GM06990 (cell line): ENCODE results near the gene THRSP.

Source experiments
- DNase-seq: peaks from one replicate; pipeline ENCODE4 v3.0.0-alpha.2; 2011; ENCODE audit not compliant: insufficient read length; ENCODE audit errors: extremely low read depth
- H3K27me3 ChIP-seq: replicated peaks from 2 replicates; pipeline ENCODE4 v1.6.0; 2011; ENCODE audit warnings: low read length; ENCODE audit not compliant: control insufficient read depth, insufficient read depth
- H3K36me3 ChIP-seq: 2 replicates; pipeline ENCODE4 v1.5.1; 2011; ENCODE audit warnings: low read length; ENCODE audit not compliant: control insufficient read depth, insufficient read depth
- H3K4me3 ChIP-seq: replicated peaks from 2 replicates; pipeline ENCODE4 v1.5.1; 2011; ENCODE audit warnings: low read depth, mild to moderate bottlenecking, control low read depth, low read length
- TF ChIP-seq, protein P1 (sequence below): IDR thresholded peaks from 2 replicates; pipeline ENCODE4 v1.5.1; 2011; ENCODE audit warnings: low read length, control low read depth, mild to moderate bottlenecking, inconsistent platforms; ENCODE audit not compliant: insufficient read depth, poor library complexity, severe bottlenecking

THRSP gene

DNA sequence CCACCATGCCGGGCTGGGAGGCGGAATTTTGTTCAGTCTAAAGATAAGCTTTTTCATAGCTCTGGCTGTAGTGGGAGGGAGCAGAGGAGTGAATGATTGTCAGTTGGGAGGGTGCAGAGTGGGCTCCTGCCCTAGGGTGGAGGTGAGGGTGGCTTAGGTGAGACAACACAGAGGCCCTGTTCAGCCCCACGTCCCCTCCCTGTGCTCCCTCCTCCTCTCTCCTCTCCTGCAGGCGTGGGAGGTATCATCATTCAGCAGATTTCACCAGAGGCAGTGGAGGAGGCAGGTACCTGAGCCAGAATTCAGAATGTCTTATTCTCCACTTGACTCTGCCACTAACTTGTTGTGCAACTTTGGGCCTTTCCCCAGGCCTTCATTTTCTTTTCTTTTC lies 1.7 kb upstream of the THRSP start:
- TF ChIP-seq, protein P1, sequence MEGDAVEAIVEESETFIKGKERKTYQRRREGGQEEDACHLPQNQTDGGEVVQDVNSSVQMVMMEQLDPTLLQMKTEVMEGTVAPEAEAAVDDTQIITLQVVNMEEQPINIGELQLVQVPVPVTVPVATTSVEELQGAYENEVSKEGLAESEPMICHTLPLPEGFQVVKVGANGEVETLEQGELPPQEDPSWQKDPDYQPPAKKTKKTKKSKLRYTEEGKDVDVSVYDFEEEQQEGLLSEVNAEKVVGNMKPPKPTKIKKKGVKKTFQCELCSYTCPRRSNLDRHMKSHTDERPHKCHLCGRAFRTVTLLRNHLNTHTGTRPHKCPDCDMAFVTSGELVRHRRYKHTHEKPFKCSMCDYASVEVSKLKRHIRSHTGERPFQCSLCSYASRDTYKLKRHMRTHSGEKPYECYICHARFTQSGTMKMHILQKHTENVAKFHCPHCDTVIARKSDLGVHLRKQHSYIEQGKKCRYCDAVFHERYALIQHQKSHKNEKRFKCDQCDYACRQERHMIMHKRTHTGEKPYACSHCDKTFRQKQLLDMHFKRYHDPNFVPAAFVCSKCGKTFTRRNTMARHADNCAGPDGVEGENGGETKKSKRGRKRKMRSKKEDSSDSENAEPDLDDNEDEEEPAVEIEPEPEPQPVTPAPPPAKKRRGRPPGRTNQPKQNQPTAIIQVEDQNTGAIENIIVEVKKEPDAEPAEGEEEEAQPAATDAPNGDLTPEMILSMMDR: no peak
- Histone ChIP-seq H3K27me3 (no peaks in the 10 kb centered on the region), H3K4me3 (no peak overlapping the region), H3K36me3 (no peaks in the 10 kb centered on the region)
- no peak for DNase-seq

DNA sequence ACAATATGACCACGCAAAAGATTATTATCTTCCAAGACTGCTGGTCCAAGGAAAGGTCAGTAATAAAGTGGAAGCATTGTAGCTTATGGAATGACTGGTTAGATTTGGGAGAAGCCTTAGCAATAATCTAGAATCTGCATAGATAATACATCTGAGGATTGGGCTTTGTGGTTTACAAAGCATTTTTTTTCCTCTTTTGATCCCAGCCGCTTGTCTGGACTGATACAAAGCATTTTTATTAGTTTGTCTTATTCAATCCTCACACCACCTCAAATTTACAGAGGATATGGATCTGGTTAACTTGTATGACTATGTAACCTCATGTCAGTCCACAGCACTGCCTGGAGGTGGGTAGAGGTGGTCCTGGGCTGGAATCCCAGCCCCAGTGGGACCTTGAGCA lies 990 bp upstream of the THRSP start:
- no peak overlapping the region for H3K4me3 ChIP-seq
- no peaks in the 10 kb centered on the region for H3K27me3 ChIP-seq
- 0 out of 2 replicates have a peak, but pooled peaks cover 2% of the 10 kb centered on the region for H3K36me3 ChIP-seq
- DNase-seq: no peak
- TF ChIP-seq, protein P1: no peak

DNA sequence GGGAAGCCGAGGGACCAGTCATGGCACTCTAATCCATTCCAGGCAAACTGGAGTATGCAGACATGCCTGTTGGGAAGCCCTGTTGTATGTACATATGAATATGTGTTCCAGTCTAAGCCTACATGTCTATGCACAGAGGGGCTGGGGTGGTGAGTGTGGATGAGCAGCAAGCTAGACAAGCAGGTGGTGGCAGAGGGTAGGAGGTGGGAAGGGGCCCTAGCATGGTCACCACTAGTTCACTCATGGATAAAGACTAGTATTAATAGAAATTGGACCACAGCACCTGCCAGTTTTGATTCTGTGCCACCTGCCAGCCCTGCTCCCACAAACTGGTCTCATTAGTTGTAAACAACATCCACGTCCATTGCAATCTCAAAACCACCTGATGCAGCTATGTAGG lies 1.5 kb downstream of the THRSP start:
- H3K27me3 ChIP-seq: no peaks in the 10 kb centered on the region
- H3K4me3 ChIP-seq: no peak overlapping the region
- TF ChIP-seq, protein P1: no peak
- peaks cover 2% of the 10 kb centered on the region; the same call in 1 of the 2 replicates for H3K36me3 ChIP-seq
- no peak for DNase-seq

DNA sequence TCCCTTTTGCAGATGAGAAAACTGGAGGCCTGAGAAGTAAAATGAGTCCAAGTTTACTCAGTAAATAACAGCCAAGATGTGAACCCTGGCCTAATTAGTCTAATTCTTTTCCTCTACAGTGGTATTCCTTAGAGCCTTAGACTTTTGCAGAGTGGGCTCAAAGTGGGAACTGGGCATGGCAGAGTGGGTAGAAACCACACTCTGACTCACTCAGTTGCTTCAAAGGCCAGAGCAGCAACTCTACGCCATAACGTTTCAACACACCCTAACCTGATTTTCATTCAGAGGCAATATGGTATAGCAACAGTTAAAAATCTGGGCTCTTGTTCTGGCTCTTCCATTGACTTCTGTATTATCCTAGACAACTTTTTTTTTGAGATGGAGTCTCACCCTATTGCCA lies 2.8 kb downstream of the THRSP start:
- Histone ChIP-seq H3K27me3 (no peaks in the 10 kb centered on the region), H3K4me3 (no peak overlapping the region), H3K36me3 (peaks cover 5% of the 10 kb centered on the region)
- DNase-seq: no peak
- TF ChIP-seq, protein P1: no peak

DNA sequence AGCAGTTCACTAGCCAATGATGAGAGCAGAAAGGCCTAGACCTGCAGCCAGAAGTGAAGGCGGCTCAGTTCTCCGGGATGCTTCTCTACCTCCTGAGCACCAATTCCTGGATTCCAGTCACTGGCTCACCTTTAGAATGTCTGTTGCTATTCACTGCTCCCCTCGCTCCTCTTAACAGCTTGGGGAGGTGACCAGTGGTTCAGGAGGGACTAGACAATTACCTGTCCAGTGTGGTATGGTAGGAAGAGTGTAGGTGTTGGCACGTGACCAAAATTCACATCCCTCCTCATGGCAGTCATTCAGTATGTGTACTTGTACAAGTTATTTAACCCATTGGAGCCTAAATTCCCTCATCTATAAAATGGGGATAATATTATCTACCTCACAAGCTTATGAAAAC lies 4.0 kb downstream of the THRSP start:
- TF ChIP-seq, protein P1: no peak
- peaks cover 5% of the 10 kb centered on the region for H3K36me3 ChIP-seq
- H3K4me3 ChIP-seq: no peak overlapping the region
- DNase-seq: no peak
- no peaks in the 10 kb centered on the region for H3K27me3 ChIP-seq

DNA sequence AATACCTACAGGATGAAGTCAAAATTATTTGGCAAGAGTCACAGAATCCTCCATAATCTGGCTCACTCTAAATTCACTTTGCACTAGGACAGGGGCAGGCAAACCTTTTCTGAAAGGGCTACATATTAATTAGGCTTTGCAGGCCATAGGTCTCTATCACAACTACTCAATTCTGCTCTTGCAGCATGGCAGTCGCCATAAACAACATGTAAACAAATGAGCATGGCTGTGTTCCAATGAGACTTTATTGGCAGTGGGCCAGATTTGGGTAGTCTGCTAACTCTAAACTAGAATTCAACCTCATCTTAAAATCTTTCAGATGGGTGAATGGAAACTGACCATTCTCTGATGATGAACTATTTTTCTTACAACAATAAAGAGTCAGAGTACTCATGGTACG lies 5.8 kb downstream of the THRSP start:
- Histone ChIP-seq H3K36me3 (peaks cover 5% of the 10 kb centered on the region), H3K27me3 (no peaks in the 10 kb centered on the region), H3K4me3 (no peak overlapping the region)
- no peak for DNase-seq
- TF ChIP-seq, protein P1: no peak
